GM18507 (cell line): ENCODE measurements around the gene LARGE1.
"Not testable (repeated sequence)": the region's sequence is repeated elsewhere in the genome, so short reads cannot be mapped to it uniquely, and the experiment has no call there.

ENCODE experiments used
- DNase-seq: peaks from one replicate; pipeline ENCODE4 v3.0.0; 2011; ENCODE audit warnings: low read depth; ENCODE audit not compliant: insufficient read length; ENCODE audit errors: extremely low spot score
- FAIRE-seq: peaks from 2 replicates; lab custom pipeline; 2011; peaks lifted over from hg19 to GRCh38; lab: Jason Lieb, UNC

The LARGE1 gene

DNA sequence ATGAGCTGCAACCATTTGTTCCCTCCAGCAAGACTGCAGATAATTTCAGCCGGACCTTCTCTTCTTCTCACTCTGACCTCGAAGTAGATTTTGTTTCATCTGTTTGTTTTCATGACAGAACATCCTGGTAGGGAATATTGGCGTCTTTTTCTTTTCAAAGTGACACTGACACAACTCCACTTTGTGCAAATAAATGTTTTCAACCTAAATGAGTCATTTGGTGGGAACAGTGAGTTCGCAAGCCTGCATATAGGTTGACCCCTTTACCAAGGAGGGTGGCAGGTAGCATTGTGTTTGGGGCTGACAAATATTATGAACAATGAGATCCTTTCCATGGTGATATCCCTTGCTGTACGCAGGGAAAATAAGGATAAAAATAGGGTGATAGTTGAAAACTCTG, 55.0 kb downstream of the LARGE1 start:
- DNase-seq (no peak), FAIRE-seq (no peak)

DNA sequence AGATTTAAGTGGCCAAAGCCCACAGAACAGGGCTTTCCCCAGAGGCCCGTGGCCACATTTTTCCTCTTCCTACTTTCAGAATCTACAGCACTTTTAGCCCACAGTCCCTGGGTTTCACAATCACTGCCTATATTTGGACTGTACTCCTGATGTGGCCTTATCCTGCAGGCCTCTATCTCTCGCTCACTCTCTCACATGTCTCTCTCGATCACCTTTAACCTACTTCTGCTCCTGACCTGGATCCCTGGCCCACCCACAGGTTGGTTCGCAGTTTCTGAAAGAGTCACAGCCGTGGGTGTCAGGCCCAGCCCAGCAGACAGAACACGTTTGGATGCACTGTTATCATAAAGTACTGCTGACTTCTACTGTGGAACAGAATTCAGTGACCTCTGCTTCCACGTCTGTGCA, 55.5 kb downstream of the LARGE1 start:
- DNase-seq, result no peak
- FAIRE-seq, result peak; percentile 65

- FAIRE-seq, result no peak
- no peak for DNase-seq
Observed at GRCh38 chr22:33861216-33861875, 58.9 kb downstream of the LARGE1 start.

DNA sequence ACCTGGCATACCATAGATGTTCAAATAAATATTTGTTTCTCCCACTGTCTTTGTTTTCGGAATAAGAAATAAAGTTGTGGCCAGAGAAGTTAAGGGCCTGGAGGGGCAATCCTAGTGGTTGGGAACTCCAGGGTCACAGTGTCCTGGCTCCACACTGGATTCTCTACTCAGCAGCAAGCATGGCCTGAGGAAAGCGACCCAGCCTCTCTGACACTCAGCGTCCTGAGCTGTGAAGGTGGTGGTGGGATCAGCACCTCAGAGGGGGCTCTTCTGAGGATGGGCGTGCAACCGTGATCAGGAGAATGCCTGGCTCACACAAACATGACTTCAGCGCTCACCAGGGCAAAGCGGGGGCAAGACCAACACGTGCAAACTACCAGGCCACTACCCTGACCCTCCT, 59.9 kb downstream of the LARGE1 start:
- FAIRE-seq, result no peak
- no peak for DNase-seq

DNA sequence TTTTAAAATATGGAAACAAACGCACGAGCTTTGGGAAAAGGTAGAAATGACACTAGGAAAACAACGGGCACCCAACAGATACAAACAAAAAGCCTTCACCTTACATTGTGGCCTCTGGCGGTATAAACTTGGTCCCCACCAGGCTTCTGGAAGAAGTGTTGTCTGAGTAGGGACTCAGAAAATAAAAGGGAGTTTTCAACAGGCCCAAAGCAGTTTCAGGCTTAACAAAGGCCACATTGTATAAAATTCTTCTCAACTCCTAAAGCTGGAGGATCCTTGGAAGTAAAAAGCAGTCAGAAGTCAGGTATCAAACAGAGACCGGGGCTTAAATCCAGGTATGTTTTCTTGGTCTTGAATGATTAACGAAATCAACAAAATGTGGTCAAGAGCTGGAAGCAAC, 61.0 kb downstream of the LARGE1 start:
- FAIRE-seq (no peak), DNase-seq (no peak)

GRCh38 chr22:33858653-33859052, 61.6 kb downstream of the LARGE1 start:
- FAIRE-seq, DNase-seq: not testable (repeated sequence)

GRCh38 chr22:33857767-33858166, 62.5 kb downstream of the LARGE1 start:
- not testable (repeated sequence) for FAIRE-seq, DNase-seq

- FAIRE-seq, result no peak
Observed at GRCh38 chr22:33854724-33855123, 65.6 kb downstream of the LARGE1 start.

DNA sequence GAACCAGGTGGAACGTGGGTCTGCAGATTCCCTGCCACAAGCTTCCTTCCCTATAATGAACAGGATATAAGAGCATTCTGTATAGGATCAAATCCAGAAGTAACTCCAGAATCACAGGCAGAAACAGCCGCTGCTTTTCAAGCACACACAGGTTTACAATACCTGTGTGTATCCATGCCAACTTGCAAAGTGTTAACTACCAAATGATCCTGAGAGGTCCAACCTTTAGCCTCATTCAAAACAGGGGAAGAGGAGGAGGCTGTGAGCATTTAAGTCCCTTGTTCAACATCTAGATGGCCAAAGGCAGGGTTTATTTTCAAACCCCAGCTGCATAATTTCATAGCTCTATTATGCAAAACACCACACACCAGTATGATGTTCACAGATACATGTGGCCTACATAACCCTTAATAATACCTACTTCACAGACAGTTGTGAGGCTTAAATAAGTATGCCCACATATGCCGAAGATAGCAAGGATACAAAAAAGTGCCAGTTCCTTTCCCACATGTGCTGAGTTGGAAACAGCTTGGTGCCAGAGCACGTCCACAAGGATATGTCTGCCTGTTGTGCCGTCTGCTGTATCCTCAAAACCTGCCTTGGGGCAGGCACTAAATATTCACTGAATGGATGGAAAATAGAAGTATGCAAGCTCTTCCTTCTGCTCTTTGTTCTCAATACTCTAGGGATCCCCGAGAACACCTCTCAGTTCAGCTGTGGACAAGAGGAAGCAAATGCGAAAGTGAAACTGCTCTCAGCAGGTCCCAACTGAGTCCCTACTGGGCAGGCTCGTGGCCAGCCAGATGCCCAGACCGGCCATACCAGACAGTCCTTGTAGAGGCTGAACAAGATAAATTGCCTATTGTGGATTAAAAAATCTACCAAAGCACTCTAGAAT, 66.8 kb downstream of the LARGE1 start:
- DNase-seq (peak; percentile 71), FAIRE-seq (peak; percentile 95)

More at GRCh38 chr22:33854724-33855123, 65.6 kb downstream of the LARGE1 start:
- DNase-seq, result no peak

DNA sequence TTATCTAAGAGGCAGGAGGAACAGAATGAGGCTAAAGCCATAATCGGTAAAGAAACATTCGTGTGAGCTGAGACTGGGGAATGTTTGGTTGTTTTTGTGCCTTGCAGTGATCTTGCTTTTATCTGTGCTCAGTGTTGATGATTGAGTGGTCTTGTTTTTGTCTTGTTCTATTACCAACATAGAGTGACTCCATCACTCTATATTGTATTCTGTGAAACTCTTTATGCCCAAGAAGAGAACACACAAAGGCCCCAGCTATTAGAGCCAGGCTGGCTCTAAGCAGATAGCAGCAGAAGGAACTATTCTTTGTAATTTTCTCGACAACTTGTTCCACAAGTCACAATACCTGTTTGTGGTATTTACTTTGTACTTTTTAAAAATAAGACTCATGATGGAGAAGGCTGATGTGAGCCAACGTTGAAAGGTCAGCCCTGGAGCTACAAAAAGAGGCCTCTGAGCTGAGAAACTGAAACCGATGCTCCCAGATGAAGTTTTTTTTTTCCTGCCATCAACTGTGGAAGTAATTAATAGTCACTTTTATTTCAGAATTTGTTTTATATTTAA, 68.4 kb downstream of the LARGE1 start:
- DNase-seq (no peak), FAIRE-seq (no peak)

DNA sequence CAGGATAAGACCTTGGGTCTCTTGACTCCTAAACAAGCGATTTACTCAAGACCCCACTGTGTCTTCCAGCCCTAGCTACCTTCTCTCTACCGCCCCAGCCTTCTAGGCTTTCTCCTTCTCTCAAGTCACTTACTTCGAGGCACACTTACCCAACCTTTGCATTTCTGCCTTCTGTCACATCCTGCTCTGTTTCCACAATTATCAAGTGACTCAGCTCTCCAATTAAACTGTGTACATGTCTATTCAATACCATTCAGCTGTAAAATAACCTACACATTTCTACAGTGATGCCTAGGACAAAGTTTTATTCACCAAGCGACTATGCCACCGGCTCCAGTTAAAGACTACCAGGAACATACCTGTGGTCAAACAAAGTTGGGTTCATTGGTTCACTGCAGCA, 69.0 kb downstream of the LARGE1 start:
- no peak for DNase-seq
- FAIRE-seq, result no peak

GRCh38 chr22:33850724-33851123, 69.6 kb downstream of the LARGE1 start:
- DNase-seq (no peak), FAIRE-seq (no peak)

DNA sequence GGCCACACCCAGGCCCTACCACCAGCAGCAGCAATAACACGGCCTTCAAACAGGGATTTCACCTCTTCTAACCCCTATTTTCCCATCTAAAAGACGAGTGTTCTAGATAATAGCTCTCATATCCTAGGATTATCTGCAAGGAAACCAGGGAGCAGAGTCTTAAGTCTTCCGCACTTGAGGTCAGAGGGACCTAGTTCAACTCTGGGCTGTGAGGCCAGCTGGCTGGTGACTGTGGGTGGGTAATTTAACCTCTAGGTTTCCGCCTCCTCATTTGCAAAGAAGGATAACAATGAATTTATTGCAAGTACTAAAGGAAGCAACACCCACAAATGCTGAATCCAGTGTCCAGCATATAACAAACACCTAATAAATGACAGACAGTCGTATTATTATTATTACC, 70.1 kb downstream of the LARGE1 start:
- DNase-seq, result no peak
- no peak for FAIRE-seq

- FAIRE-seq (no peak), DNase-seq (no peak)
Observed at GRCh38 chr22:33848251-33848650, 72.0 kb downstream of the LARGE1 start.

DNA sequence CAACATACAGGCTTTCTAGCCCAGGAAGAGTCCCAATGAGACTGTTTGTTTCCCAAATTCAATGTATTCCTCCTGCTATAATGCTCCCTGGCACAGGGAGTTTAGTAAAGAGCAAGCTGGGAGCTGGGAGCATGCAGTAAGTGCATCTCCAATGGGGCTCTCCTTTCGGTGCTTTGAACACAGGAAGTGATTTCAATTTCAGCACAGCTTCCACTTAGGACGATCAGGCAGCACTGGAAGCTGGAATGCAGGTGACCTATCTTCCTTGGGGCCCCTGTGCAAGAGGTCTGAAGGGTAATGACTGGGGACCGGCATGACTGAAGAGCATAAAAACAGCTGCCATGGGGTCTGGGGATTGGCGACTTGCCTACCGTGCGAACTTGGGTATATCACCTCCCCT, 76.0 kb downstream of the LARGE1 start:
- no peak for FAIRE-seq

GRCh38 chr22:33842421-33843094, 77.7 kb downstream of the LARGE1 start:
- DNase-seq (no peak), FAIRE-seq (no peak)

More for the DNA sequence above, 76.0 kb downstream of the LARGE1 start:
- DNase-seq, result no peak

DNA sequence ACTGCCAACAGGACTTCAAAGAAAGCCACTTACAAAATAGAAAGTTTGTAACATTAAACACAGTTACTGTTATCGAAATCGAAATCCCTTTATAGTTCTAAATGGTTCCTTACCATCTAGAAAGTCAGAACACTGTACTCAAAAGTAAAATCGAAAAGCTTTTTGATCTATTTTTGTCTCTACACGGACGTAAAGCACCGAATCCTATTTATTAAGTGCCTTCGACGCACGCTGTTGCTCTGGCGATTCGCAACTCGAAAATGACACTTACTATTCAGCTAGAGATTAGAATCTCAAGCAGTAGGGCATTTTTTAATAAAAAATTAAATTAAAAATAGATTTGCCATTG, 78.3 kb downstream of the LARGE1 start:
- FAIRE-seq, result peak; percentile 89

DNA sequence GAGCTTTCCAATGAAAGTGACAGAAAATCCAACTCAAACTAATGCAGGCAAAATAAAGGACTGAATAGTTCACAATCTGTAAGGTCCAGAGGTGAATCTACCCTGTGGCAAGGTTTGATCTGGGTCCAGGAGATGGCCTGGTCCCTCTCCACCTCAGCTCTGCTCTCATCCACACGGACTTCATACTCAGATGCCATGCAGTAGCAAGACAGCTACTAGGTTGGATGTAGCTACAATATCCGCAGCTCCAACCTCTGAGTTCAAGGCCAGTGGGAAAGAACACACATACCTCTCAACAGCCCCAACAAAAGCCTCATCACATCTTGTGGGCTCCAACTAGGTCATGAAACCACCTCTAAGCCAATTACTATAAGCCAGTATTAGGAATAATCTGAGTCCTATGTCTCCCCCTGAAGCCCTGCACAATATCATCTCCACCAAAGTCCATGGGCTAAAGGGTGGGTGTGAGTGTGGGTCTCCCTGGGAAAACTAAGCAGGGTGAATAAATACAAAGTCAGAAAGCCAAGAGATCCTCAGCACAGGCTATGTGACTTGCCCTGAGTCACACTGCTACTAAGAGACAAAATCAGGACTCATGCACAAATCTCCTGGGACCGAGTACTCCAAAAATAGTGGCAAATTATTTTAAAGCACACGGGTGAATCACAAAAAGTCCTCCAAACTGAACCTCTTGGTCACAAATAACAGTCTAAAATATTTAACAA, 78.8 kb downstream of the LARGE1 start:
- no peak for FAIRE-seq
- DNase-seq, result no peak

More for the DNA sequence above, 78.3 kb downstream of the LARGE1 start:
- no peak for DNase-seq

DNA sequence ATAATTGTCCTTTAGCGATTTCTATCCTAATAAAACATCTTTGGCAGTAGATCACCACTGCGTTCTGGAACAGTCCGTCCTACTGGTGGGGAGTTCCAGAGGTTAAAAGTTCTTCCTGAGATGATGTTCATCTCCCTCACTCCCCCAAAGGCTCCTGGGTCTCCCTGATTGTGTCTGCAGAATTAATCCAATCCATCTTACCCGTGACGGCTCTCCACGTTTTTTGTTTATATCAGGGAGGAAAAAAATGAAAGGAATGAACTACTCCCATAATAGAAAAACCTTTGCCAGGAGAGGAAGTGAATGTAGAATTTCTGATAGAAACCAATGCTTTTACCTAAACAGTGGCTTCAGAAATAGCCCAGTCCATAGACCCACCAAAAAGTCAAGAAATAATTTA, 81.6 kb downstream of the LARGE1 start:
- DNase-seq (no peak), FAIRE-seq (no peak)
